Measurements from ENCODE around the gene TBC1D1.

DNA sequence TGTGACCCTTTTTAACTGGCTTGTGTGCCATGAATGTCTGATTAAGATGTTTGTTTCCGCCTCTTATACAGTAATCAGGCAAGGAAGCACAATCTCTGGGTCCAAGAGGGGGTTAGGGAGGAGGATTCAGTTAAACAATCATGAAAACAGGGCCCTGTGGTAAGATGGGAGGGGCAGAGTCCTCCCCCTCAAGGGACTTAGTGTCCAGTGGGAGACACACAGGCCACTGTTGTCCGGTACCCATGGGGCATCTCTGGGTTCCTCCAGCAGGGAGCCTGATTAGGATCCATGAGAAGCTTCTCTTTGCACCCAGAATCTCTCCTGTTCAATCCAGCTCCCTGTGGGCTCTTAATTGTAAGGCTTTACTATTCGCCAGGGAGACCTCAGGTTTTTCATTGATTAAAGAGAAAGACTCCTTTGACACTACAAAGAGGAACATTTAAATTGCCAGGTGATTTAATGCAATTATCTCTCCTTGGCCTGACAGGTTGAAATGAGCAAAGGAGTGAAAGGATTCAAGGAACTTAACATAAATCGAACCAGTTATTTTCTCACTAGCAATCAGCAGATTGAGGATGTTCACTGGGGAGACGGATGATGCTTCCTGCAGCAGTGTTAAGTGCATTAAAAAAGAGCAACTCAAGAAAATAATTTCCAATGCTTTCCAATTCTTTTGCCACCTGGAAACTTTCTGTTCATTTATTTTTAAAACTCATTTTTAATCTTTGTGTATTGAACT is 294.7 kb downstream of the TBC1D1 start:
- TF ChIP-seq, protein P1, sequence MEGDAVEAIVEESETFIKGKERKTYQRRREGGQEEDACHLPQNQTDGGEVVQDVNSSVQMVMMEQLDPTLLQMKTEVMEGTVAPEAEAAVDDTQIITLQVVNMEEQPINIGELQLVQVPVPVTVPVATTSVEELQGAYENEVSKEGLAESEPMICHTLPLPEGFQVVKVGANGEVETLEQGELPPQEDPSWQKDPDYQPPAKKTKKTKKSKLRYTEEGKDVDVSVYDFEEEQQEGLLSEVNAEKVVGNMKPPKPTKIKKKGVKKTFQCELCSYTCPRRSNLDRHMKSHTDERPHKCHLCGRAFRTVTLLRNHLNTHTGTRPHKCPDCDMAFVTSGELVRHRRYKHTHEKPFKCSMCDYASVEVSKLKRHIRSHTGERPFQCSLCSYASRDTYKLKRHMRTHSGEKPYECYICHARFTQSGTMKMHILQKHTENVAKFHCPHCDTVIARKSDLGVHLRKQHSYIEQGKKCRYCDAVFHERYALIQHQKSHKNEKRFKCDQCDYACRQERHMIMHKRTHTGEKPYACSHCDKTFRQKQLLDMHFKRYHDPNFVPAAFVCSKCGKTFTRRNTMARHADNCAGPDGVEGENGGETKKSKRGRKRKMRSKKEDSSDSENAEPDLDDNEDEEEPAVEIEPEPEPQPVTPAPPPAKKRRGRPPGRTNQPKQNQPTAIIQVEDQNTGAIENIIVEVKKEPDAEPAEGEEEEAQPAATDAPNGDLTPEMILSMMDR (IDR thresholded peaks at IDR 0.05): no peak
- no peak for TF ChIP-seq POLR2A (IDR thresholded peaks at IDR 0.05)
